Tongue (tissue), 2 donors: Measurements from ENCODE around the gene RREB1. TPM values are rescaled to one million over a fixed set of nuclear protein-coding genes. Genes with fewer than 3 reads are reported as not detected.
A peak's percentile ranks its signal among the peaks of the same experiment; 100 is the strongest.
"Not testable (repeated sequence)": the region's sequence is repeated elsewhere in the genome, so short reads cannot be mapped to it uniquely, and the experiment has no call there.

ENCODE experiments used
- DNase-seq: peaks from one replicate; pipeline ENCODE4 v3.0.0-alpha.2; 2015
- total RNA-seq: library from RNA; depleted of rRNA; stranded (reverse); fragments of >200 nt; gene quantifications from one replicate; pipeline ENCODE4 v1.2.3, GENCODE V29; 2014

Gene RREB1
- total RNA-seq, 1 donor from 2014 or later, result 44.7 TPM

DNA sequence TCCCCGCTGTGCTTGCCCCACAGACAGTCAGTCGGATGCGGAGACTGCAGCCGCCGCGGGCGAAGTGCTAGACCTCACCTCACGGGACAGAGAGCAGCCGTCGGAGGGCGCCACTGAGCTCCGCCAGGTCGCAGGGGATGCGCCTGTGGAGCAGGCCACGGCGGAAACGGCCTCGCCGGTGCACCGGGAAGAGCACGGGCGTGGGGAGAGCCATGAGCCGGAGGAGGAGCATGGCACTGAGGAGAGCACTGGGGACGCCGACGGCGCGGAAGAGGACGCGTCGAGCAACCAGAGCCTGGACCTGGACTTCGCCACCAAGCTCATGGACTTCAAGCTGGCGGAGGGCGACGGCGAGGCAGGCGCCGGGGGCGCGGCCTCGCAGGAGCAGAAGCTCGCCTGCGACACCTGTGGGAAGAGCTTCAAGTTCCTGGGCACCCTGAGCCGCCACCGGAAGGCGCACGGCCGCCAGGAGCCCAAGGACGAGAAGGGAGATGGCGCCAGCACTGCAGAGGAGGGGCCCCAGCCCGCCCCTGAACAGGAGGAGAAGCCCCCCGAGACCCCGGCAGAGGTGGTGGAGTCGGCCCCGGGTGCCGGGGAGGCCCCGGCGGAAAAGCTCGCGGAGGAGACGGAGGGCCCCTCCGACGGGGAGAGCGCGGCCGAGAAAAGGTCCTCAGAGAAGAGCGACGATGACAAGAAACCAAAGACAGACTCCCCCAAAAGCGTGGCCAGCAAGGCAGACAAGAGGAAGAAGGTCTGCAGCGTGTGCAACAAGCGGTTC is 138.8 kb downstream of the RREB1 start:
- DNase-seq, result no peak

DNA sequence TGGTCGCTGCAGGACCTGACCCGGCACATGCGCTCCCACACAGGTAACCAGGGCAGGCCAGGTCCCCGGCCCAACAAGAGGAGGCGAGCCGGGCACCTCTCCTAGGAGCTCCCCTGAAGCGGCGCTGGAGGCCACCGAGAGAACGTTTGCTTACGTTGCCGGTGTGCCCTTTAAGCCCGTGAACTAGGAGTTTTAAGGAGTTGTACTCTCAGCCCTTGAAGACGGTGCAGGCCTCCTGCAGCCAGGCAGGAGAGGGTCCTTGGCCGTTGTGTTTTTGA is 139.4 kb downstream of the RREB1 start:
- no peak for DNase-seq

- DNase-seq, result no peak
Measured at GRCh38 chr6:7247828-7248227, 140.1 kb downstream of the RREB1 start.

DNA sequence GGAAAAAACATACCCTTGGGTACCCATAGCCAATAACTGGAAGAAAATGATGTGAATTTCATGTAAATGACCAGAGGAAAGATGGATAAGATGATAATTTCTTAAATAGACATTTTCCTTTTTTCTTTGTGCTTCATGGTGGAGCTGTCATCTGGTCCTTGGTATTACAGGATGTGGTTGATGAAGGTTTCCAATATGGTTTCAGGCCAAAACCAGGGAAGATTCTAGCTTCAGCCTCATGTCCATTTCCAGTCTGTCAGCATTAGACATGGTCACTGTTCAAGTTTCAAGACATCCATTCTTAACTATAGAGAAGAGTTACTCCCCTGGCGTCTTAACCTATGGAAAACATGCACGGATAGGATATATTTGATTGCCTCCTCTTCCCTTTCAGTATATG is 141.6 kb downstream of the RREB1 start:
- no peak for DNase-seq

- no peak for DNase-seq
Measured at GRCh38 chr6:7249946-7250643, 142.3 kb downstream of the RREB1 start.

DNA sequence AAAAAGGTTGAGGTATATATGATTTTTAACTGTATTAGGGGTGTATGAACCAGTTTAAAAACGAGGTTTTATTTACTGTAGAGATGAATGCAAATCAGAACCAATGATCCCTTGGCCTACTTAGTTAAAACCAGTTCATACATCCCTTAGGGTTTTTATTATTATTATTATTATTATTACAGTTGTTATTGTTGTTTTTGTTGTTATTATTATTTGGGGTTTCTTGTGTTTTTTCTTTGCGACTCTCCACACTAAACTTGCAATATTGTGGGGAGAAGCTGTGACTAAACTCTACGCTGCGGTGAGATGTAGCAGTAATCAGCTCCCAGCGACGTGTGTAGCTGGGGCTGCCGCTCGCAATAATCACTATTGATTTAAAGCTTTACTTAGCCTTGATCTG is 143.1 kb downstream of the RREB1 start:
- no peak for DNase-seq

- no peak for DNase-seq
Measured at GRCh38 chr6:7251646-7252260, 144.0 kb downstream of the RREB1 start.

GRCh38 chr6:7252390-7252789 is 144.6 kb downstream of the RREB1 start:
- DNase-seq, result no peak

- peak; percentile 83 for DNase-seq
Measured at GRCh38 chr6:7254980-7255835, 147.4 kb downstream of the RREB1 start.

DNA sequence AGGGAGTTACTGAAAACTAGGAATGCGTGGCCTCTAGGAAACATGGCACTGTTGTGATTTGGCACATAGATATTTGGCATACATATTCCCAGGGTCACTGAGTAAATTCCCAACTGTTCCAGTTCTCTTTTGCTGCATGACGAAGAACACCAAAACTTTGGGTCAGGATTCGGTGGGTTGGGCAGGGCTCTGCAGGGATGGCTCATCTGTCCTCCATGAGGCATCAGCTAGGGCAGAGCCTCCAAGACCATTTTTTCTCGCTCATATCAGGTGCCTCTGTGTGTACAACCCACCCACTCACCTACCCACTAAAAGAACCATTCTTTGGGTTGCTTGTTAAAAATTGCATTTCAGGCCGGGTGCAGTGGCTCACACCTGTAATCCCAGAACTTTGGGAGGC is 148.2 kb downstream of the RREB1 start:
- DNase-seq, result no peak

DNA sequence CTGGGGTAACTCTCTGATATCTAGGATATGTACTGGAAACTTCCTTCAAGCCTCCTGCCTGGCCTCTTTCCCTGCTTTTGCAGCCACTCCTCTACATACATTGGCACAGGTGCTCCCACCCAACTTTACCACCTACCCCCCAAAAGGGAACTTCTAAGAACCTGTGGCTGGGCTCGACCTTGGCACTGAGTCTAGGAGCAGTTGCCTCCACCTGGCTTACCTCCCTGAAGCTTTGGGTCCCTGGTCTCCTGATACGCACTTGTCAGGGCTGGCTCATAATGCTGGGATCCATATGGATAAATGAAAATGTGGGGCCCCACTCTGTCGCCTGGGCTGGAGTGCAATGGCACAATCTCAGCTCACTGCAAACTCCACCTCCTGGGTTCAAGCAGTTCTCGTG is 149.0 kb downstream of the RREB1 start:
- DNase-seq, result no peak

GRCh38 chr6:7257521-7258230 is 149.9 kb downstream of the RREB1 start:
- no peak for DNase-seq

- DNase-seq, result no peak
Measured at GRCh38 chr6:7258231-7258763, 150.5 kb downstream of the RREB1 start.

DNA sequence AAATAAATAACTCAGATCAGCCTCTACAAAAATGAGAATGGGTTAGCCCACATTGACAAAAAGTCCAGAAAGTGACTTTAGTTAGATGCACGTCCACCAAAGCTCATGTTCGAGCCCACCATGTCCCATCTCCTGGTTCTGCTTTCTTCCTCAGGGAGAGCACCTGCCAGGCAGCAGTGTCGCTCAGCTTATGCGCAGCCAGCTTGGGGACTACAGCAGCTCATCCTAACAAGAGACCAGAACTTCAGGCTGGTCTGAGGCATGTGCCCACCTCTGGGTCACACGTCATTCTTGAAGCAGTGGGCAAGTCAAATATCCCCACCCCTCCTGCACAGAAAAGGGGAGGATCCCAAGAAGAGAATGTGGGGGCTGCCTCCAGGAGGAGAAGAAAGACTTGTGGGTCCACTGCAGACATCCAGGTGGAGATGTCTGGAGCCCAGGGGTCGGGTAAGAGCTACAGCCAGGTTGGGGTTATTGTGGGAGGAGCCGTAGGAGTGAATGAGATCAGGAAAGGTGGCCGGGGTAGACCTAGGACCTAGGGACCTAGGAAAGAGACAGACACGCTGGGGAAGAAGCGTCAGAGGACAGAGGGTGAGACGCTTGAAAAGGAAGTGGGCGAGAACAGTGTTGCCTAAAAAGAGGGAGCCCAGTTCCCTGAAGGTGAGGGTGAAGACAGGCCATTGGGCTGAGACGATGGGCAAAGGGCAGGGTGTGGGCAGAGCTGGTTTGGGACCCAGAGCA is 152.7 kb downstream of the RREB1 start:
- no peak for DNase-seq

DNA sequence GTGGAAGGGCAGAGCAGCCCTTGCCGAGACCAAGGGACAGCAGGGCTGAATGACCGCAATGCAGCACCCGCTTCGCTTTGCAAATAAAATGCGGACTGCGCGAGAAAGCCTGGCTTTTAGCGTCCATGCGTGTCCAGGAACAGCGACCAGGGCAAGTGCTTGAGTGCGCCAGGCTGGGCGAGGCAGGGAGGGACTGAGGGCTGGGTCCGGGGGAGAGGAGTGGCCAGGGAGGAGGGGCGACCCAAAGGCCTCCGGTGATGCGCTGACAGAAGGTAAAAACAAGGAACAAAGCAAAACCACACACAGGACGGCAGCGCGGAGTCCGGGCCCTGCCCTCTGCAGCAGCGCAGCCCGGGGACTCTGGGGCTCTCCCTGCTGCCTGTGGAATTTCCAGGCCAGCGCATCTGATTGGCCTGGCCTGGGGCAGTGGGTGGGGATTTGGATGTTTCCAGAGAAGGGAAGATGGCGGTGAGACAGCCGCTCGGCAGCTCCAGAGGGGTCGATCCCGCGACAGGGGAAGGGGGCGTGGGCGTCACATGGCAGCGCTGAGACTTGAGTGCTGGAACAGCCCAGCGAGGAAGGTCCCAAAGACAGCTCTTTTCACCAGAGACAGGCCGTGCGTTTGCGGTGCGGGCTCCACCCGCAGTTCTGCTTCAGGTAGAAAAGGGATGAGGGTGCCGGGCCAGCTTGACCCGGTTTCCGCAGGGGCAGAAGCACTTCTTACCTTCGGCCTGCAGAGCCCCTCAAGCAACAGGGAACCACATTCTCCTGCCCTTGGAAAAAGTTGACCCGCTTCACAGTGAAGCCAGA is 153.5 kb downstream of the RREB1 start:
- DNase-seq, result peak; percentile 95

DNA sequence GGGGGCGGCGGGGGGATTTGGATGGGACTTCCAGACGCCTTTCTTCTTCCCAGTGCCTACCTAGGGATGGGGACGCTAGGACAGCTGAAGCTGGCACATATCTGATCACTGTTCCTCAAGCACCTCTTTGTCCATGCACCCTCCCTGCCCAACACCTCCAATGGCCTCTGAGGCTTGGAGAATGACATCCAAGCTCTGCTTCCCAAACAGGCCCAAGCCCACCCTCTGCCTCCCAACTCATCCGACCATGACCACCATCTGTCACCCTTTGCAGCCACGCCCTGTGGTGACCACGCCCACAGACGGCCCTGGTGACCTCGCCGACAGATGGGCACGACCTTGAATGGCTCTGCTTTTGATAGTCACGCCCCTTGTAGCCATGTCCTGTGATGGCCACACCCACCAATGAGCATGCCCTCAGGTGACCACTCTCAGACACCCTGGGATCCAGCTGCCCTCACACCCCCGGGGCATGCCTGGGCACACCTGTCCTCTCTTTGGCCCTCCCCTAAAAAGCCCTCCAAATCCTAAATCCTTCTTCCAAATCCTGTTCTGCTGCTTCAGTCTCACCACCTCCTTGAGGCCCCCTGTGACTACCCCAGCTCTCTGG is 154.2 kb downstream of the RREB1 start:
- DNase-seq, result peak; percentile 59

GRCh38 chr6:7262746-7263518 is 155.2 kb downstream of the RREB1 start:
- no peak for DNase-seq

DNA sequence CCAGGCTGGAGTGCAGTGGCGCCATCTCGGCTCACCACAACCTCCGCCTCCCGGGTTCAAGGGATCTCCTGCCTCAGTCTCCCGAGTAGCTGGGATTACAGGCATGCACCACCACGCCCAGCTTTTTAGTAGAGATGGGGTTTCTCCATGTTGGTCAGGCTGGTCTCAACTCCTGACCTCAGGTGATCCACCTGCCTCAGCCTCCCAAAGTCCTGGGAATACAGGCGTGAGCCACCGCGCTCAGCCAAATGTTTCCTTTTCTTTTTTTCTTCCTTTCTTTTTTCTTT is 155.7 kb downstream of the RREB1 start:
- DNase-seq, result not testable (repeated sequence)

DNA sequence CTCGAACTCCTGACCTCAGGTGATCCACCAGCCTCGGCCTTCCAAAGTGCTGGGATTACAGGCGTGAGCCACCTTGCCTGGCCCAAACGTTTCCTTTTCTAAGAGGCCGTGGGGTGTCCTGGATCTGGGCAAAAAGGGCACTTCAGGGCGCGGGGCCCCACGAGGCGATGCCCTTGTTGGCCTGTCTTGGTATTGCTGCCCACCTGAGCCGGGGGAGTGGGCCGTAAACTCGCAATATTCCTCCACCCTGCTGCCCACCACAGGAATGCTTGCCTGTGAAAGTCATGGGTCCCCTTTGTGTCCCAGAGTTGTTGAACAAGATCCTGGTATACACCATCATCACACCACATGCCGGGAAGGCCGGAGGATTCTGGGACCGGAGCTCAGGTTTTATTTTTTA is 156.3 kb downstream of the RREB1 start:
- DNase-seq, result no peak
